ENCODE data around the gene KRTAP12-3.

DNA sequence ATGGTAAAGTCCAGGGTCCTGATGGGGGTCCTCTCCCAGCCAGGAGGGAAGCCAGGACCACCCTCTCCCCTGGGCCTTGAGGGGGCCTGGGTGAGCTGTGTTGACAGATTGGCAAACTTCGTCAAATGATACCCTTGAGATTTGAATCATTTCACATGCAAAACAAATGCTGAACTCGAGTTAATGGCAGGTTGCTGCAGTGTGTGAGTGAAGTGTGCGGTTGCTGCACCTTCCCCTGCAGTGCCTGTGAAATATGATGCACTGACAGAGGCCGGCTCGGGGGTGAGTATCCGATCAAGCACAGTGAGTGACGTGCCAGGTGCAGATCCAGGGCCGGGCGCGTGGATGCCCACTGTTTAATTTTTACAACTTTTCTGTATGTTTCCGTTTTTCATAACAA, 29.9 kb downstream of the KRTAP12-3 start:
- TF ChIP-seq GATA3 (IDR thresholded peaks at IDR 0.05; ENCODE audit: low read depth, low read length) (no peak), GATA2 (IDR thresholded peaks at IDR 0.05; ENCODE audit: low read depth, low read length) (no peak)
